NCI-H2196 treated with DMSO at 0.1 percent for 48 hours (cell line): Measurements from ENCODE around the gene PLCH2.
"Not testable (repeated sequence)": the region's sequence is repeated elsewhere in the genome, so short reads cannot be mapped to it uniquely, and the experiment has no call there.

Experiments used
- DNase-seq: peaks from one replicate; lab custom pipeline; 2025; ENCODE audit not compliant: unreplicated experiment; lab: John Stamatoyannopoulos, UW

PLCH2 gene

DNA sequence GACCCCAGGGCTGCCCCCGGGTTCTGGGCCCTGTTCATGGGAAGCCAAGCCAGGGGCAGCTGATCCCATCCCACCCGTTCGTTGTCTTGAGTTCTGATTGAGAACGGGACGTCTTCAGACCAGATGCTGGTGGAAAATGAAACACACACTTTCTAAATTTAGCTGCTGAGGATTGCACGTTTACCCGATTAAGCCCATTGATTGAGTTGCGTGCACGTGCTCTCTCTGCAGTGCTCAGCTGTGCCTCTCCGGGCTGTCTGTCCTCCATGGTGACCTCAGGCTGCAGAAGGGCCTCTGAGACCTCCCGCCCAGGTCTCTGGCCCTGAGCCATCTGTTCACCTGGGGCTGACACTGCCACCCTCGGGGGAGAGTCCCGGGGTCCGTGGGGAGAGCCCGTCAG is 36.7 kb upstream of the PLCH2 start:
- DNase-seq, result no peak

DNA sequence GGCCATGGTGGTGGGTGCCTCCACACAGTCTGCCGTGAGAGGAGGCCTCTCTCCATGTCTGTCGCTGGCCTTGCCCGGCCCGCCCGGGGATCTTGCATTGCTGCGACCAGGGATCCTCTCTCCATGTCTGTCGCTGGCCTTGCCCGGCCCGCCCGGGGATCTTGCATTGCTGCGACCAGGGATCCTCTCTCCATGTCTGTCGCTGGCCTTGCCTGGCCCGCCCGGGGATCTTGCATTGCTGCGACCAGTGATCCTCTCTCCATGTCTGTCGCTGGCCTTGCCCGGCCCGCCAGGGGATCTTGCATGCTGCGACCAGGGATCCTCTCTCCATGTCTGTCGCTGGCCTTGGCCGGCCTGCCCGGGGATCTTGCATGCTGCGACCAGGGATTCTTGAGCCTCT is 35.7 kb upstream of the PLCH2 start:
- DNase-seq, result not testable (repeated sequence)

- DNase-seq, result no peak
Observed at GRCh38 chr1:2441746-2442145, 34.3 kb upstream of the PLCH2 start.

GRCh38 chr1:2442661-2443060 is 33.4 kb upstream of the PLCH2 start:
- no peak for DNase-seq

- no peak for DNase-seq
Observed at GRCh38 chr1:2443277-2444137, 32.6 kb upstream of the PLCH2 start.

DNA sequence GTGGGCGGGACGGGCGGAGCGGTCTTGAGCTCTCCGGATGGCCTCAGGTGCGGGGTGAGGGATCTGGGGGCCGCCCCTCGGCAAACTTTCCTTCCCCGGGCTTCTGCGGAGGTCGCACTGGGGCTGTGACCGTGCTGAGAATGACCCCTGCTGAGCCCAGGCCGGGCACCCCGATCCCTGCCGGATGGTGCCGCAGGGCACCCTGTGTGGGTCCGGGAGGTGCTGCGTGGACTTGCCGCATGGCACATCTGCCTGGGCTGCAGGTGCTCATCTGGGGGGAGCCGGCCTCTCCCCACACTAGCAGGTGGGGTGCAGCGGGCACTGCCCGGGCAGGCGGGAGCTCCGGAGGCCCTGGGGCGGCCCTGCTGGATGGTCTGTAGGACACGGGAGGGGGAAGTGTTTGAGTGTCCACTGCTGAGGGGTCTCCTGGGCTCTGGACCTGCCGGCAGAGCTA is 31.9 kb upstream of the PLCH2 start:
- no peak for DNase-seq

DNA sequence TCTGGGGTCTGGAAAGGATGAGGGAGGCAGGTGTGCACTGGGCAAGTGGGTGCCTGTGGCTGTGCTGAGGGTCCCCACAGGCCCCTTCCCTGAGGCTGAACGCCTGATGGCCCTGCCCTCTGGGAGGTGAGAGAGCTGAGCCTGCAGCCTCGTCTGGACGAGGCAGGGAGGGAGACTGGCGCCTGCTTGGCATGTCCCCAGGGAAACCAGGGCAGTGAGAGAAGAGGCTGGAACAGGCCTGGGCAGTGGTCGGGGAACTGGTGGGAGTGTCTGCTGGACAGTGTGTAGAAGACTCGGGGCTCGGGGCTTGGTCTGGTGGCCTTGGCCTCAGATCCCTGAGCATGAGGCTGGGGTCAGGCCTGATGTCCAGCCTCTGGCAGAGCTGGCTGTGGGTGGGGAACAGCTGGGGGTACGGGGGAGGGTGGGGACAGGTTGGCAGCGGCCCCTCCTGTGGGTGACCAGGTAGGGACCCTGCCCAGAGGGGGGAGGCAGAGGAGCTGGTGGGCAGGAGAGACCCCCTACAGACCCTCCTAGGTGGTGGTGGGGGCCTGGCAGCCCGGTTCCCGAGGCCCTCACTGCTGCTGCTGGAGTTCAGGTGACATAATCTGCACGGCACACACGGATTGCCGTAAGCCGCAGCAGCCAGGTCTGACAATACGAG is 30.8 kb upstream of the PLCH2 start:
- DNase-seq, result no peak

GRCh38 chr1:2445823-2446215 is 30.3 kb upstream of the PLCH2 start:
- no peak for DNase-seq

DNA sequence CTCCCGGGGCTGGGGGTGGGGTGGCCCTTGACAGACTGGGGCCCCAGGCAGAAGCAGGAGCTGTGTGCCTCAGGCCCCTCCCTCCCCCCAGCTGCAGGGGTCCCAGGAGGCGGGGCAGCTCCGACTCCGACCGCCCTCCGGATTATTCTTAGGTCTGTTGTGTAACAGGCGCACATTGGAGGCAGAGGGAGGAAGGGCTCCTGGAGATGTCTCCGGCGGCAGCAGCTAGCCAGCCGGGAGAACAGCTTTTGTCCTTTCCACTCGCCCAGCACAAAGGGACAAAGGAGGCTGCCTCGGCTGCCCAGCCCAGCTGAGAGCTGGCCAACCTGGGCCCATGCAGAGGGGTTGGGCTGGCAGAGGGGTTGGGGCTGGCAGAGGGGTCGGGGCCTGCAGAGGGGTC is 29.7 kb upstream of the PLCH2 start:
- DNase-seq, result no peak

GRCh38 chr1:2446861-2447260 is 29.2 kb upstream of the PLCH2 start:
- no peak for DNase-seq

DNA sequence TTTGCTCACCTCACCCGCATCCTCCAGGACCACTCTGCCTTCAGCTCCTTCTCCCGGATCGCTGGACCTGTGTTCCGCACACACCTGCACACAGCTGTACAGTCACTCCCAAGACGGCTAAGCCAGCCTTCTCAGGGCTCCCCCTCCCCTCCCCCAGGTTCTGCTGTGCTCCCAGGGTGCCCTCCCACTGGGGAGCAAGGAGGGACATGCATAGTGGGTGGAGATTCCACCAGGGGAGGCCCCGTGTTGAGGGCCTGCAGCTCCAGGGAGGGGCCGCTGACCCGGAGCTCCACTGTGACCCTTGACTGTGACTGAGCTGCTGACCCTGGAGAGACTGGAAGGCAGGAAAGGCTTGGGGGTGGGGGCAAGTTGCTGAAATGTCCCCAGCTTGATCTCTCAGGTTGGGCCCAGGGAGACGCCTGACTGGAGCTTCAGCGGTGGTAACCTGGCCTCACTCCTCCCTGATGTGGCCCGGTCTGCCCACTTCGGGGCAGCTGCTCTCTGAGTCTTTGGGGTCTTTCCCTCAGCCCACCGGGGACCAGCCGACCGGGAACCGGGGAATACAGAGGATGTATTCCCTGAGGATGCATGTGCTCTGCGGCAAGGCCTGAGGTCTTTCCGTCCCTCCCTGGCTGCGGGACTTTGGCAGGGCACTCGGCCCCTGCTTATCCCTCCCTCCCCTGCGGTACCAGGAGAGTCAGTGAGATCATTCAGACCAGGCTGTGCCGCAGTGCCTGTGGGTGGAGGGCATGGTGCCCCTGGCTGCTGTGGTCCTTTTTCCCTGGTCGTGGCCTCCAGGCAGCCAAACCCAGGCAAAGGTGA is 28.6 kb upstream of the PLCH2 start:
- no peak for DNase-seq

- DNase-seq, result no peak
Observed at GRCh38 chr1:2448098-2448445, 28.0 kb upstream of the PLCH2 start.

DNA sequence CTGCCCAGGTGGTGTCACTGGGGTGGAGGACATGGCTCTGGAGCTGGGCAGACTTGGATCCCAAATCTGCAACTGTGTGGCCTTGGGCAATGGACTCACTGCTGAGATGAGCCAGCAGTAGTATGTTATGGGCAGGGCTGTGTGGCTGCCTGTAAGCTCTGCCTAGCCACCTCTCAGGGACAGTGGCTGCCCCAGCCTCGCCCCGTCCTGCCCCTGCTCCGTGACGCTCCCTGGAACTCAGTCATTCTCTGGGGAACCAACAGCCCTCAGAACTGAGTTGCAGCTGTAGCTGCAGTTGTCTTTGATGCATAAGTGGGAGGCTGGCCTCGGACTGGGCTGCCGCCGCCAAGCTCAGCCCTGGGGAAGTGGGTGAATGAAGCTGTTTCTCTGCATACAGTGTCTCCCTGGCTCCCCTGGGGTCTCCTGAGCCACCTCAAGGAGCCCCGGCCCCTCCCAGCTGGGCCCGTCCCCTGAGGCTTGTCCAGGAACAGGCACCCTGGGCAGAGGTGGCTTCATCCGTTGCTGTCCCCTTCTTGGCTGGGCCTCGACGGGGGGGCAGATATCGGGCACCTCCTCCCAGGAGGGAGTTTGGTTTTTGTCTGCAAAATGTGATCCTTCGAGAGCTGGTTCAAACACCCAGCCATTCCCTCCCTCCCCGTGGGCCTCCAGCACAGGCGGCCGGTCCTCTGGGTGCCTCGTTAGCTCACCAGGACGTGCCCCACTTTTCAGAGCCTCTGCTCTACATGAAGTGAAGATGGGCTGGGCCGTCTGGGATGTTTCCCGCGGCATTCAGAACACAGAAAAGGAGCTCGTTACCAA is 26.2 kb upstream of the PLCH2 start:
- no peak for DNase-seq

DNA sequence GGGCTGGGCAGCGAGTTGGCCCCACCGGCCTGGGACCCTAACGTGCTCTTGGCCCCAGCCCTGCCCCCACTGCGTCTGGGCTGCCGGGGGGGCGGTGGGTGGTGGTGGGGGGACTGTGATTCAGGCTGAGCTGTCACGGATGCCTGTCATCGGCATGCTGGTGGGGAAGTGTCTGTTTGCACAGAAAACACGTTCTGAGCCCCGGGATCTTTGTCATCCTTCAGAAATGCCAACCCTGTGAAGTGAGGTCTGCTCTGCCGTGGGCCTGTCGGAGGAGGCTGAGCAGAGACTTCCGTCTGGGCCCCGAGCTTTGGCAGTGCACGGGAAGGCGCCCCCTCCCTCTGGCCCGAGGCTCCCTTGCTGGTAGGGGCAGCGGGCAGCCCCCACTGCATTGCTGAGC is 24.3 kb upstream of the PLCH2 start:
- no peak for DNase-seq

DNA sequence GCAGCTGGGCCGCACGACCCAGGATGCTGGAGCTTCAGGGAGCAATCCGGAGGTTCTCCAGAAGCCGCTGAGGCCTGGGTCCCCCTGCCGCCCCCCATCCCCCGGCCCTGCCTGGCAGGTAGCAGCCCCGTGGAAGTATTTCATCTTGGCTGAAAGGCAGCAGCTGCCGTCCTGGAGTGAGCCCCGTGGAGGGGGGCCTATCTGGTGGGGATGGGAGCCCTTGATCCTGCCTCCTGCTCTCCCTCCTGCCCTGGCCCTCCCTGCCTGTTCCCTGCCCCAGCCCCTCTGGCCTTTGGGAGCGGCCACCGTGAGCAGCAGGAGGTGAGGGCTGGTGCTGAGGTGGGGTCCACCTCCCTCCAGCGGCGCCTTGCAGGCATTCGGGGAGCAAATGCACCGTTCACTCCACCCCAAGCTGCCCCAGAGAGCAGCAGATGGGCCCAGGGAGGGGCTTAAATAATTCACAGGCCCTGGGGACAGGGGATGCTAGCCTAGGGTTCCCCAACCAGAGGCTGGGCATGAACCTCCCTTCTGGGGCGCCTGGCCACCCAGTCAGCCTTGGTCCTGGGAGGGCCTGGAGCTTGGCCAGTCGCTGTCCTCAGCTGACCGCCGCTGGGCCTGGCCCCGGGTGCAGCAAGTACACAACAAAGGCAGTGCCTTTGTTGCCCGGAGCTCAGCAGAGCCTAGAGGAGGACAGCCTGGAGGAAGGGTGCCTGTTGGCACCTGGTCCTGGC is 23.7 kb upstream of the PLCH2 start:
- no peak for DNase-seq

DNA sequence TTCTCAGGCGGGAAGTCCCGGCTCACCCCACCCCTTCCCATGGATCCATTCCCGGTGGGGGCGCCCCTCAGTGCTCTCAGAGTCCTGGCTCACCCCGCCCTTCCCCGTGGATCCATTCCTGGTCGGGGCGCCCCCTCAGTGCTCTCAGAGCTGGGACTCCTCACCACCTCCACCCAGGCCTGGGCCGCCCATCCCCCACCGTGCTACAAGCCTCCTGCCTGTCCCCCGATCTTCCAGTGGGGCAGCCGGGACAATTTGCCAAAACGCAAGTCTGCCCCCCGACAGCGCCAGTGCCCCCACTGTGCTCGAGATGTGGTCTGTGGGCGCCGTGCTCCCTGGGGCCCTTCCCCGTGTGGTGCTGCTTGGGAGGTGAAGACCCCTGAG is 23.2 kb upstream of the PLCH2 start:
- no peak for DNase-seq

DNA sequence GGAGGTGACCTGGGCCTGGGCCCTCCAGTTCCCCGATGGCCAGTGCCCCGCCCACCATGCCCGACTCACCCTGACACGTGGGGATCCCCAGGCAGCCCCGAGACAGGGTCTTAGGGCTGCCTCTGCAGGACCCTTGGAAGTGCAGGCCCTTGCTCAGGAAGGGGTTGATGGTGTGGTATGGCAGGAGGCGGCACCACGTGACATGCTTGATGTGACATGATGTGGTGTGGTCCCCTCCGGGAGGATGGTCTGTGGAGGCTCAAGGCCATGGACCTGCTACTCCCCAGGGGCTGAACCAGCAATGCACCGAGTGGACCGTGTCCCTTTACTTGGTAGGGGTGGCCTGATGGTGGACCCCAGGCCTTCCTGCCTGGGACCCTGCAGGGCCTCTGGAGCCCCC is 21.9 kb upstream of the PLCH2 start:
- no peak for DNase-seq

DNA sequence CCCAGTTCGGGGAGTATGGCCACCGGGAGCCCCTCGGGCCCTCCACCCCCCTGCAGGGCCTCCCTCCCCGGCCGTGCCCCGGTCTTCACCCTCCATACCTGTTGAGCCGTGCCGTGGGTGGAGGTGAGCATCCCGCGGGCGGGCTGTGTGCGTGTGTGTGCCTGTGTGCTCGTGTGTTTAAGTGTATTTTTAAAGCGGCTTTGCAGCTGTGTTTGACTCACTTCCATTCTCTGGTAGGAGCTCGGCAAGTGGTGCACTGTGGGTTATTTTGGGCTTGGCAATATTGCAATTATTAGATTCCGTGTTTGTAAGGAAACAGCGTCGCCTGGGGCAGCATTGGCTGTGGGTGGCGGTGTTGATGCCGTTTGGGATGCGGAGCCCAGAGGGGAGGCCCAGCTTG is 20.3 kb upstream of the PLCH2 start:
- DNase-seq, result no peak

- no peak for DNase-seq
Observed at GRCh38 chr1:2457444-2457843, 18.6 kb upstream of the PLCH2 start.

DNA sequence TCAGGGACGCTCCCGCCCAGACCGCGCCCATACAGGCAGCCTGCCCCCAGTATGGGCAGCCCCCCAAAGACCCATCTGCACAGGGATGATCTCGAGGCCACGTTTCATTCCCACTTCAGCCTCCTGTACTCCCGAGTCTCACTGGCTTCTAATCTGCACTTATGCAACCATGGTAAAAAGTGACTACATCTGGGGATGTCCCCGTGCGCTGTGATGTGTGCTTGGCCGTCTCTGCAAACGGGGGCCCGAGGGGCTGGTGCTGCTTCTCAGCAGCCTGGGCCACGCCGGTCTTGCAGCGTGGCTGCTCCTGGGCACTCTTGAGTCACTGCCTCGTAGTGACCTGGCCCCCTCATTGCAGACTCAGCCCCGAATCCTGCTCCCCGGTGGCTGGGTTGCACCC is 17.4 kb upstream of the PLCH2 start:
- no peak for DNase-seq
